GM23248 (cell line): Measurements from ENCODE around the gene NHS.

Source experiments
- EZH2 ChIP-seq: fragments of 200-600 bp; sonication (generic); IDR thresholded peaks from 2 replicates; pipeline ENCODE4 v1.6.1; 2018; ENCODE audit warnings: antibody characterized with exemption, mild to moderate bottlenecking; ENCODE audit not compliant: insufficient read depth, poor library complexity, severe bottlenecking
- EZH2phosphoT487 ChIP-seq: fragments of 200-600 bp; sonication (generic); IDR thresholded peaks from 2 replicates; pipeline ENCODE4 v1.6.1; 2018; ENCODE audit warnings: antibody characterized with exemption, moderate library complexity, mild to moderate bottlenecking, low read depth; ENCODE audit not compliant: insufficient read depth

GRCh38 chrX:17769701-17770269, 394.8 kb downstream of the NHS start:
- TF ChIP-seq EZH2phosphoT487 (no peak), EZH2 (no peak)
